Hair follicular keratinocyte (primary cell): ENCODE results near the gene CD151. TPM values are rescaled to one million over a fixed set of nuclear protein-coding genes. Genes with fewer than 3 reads are reported as not detected.

ENCODE experiments used
- total RNA-seq: library from RNA; depleted of rRNA; stranded (reverse); fragments of >200 nt; gene quantifications from 2 replicates; pipeline ENCODE4 v1.2.3, GENCODE V29; 2015

CD151 gene
- 490 and 530 TPM in 2 replicates for total RNA-seq

DNA sequence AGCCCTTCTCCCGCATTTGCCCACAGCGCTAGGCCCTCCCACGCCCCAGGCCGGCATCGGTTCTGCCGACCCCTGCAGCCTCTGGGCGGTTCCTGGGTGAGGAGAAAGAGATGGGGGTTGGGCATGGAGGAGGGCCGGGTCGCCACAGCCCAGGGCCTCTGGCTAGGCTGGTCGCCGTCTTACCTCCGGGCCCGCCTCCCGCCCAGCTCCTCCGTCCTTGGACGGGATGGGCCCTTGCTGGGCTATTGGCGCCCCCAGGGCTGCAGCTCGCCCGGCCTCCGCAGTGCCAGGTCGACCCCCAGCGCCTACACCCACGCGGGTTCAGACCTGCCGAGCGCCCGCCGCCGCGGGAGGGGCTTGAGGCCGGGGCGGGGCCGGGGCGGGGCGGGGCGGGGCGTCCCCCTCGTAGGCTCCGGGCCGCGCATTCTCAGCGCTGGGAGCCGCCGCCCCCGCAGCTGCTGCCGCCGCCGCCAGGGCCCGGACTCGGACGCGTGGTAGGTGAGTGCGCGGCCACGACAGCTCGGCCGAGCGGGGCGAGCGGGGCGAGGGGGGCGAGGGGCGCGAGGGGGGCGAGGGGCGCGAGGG is at the start of gene CD151:
Gene CD151 (plus strand): TSS at position 424 of the 585 bp plus-strand sequence. CDS start 3,118 bp downstream, outside the sequence.

DNA sequence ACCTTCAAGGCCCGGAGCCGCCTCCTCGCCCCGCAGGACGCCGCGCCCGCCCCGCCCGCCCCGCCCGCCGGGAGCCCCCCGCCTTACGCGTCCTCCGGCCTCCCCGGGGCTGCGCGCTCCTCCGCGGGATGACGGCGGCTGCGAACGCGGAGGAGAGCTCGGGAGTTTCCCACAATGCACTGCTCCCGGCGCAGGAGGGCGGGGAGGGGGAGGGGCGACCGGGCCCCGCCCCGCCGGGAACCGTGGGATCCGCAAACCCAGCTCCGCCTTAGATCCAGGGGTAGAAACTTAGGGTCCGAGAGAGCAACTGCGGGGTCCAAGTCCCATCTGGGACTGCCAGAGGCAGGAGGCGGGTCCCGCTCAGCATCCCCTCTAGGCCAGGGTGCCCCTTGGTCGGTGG is 42.8 kb upstream of the CD151 start, which contains the start of gene CEND1:
Gene CEND1 (minus strand): TSS at position 148 of the 400 bp plus-strand sequence. CDS start 1,514 bp downstream, outside the sequence.

DNA sequence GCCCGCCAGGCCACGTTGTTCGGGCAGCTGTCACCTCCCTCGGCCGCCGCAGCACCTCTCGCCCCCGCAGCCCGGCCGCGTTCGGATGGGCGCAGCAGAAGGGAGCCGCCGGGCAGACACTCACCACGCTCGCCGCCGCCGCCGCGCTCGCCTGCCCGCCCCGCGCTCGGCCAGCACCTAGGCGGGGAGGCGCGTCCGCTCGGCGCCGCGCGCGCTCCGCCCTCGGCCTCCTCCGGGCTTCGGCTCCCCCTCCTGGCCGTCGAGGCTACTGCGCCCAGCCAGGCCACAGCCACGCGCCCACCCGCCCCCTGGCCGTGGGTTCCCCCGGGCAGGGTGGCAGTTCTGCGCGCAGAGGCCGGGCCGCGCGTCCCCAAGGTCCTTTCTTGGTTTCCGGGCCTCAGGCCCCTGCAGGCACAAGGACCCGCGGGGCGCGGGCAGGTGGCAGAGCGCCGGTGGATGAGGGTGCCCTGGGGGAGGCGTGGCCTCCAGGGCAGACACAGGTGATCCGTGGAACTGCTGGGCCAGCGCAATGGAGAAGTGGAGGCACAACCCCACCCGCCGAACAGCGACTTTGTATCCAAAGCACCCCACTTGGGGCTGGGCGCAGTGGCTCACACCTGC is 34.5 kb upstream of the CD151 start, which contains the start of gene SLC25A22:
Gene SLC25A22 (minus strand): TSS at position 189 of the 621 bp plus-strand sequence. CDS start 3,275 bp downstream, outside the sequence.

DNA sequence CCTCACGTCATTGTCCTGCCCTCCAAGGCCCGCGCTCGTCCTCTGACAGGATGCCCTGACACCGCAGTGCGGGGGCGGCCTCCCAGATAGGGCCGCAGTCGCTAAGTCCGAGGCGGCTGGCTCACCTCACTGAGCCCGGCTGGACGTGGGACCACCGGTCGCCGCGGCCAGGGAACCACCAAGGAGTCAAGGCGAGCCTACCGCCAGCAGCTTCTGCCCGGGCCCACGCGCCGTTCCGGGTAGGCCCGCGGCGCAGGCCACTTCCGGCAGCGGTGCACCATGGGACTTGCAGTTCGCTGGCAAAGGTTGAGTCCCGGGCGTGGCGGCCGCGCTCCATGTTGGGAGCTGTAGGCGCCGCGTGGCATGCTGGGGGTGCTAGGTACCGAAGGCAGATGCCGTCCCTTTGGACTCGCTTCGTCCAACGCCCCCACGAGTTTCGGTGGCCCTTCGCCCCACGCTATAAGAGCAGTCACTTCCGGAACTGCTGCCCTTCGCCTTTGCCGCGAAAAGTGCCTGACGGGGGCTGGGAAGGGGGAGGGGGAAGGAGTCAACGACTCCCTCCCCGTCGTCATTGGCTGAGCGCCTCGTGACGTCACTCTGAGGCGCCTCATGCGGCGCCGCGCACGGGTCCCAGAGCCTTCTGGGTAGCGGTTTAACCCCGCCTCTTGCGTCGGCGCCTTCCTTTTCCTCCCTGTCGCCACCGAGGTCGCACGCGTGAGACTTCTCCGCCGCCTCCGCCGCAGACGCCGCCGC is 23.3 kb upstream of the CD151 start, which contains the start of gene RPLP2:
Gene RPLP2 (plus strand): TSS at position 681 of the 753 bp plus-strand sequence. CDS start 268 bp downstream, outside the sequence.

DNA sequence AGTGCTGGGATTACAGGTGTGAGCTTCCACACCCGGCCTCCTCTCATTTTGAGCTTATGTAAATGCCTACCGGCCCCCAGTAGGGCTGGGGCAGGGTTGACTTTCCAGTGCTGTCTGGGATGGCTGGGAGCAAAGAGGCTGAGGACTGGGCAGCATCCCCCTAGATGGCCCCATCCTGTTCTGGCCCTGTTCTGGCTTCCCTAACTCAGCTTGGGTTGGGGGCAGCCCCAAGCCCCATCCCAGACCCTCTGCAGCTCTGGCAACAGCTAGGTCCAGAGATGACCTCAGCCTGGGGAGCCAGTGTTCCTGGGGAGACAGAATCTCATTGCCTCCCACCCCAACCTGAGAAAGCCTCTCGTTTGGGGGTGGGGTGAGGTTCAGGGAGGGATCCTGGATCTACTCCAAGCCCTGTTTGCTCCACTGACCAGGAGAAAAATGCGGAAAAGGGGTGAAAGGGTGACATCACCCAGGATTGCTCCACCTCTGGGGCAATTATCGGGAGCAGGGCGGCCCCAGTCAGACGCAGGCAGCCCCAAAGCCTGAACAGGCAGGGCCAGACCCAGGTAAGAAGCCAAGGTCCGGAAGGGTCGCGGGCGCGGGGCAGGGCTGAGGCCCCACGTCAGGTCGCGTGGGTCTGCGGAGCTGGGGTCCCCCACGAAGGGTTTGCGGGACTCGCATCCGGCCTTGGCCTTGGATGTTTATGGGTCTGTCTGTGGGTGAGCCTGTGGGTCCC is 14.2 kb upstream of the CD151 start, which contains the start of gene PNPLA2:
Gene PNPLA2 (plus strand): TSS at position 519 of the 733 bp plus-strand sequence. CDS start 805 bp downstream, outside the sequence.

DNA sequence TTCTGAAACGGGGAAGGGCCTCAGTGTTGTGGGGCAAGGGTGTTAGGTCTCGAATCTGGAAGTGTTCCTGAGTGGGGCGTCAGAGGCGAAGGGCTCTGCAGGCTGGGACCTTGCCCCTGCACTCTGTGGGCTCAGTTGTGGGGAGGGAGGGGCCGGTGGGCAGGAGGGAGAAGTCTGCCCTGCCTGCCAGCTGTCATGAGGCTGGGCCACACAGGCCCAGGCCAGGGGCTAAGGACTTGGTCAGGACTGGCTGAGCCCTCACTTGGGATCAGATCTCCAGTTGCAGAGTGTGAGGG is 4.9 kb upstream of the CD151 start, which contains the start of gene CRACR2B:
Gene CRACR2B (plus strand): TSS at position 23 of the 296 bp plus-strand sequence. CDS start 689 bp downstream, outside the sequence.

DNA sequence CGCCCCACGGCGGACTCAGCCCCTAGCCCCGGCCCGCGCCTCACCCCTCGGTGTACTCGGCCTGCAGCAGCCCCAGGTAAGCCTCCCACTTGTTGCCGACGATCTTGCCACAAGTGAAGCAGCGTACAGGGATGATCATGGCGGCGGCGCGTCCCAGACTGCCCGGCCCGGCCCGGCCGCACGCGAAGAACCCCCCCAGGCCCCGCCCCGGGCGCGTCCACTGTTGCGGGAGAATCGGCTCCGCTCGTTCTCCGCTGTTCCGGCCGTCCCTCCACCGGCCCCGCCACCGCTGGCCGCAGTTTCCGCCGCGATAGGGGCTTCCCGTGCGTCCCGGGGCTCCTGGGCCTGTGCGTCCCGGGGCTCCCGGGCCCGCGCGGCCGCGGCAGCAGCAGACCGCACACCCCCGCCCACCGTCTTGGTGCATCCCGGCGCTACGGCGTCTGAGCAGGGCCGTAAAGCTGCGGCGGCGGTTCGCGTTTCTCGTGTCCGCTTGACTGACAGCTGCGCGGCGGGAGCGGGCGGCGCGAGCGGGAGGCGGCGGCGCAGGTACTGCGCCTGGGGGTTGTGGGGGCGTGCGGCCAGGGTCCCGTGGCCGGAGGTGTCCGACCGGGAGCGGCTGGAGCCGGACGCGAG is 9.7 kb downstream of the CD151 start, which contains the start of the genes POLR2L and TSPAN4:
Gene POLR2L (minus strand): TSS at position 160 of the 633 bp plus-strand sequence. CDS start 21 bp downstream, at position 139.
Gene TSPAN4 (plus strand): TSS at position 483 of the 633 bp plus-strand sequence. CDS start 7,453 bp downstream, outside the sequence.

Other genes with a start within 250 kb of the CD151 start
- gene IRF7, start 217.0 kb upstream of the CD151 start, total RNA-seq = 8.0 and 15.8 TPM in 2 replicates
- not detected in 2 replicates for gene CDHR5, start 208.0 kb upstream of the CD151 start, total RNA-seq
- not detected in 2 replicates for gene SCT, start 205.8 kb upstream of the CD151 start, total RNA-seq
- gene DRD4, start 195.7 kb upstream of the CD151 start, total RNA-seq = not detected in 2 replicates
- gene DEAF1, start 137.7 kb upstream of the CD151 start, total RNA-seq = 16.0 and 25.5 TPM in 2 replicates
- gene TMEM80, start 137.1 kb upstream of the CD151 start, total RNA-seq = 23.7 and 40.1 TPM in 2 replicates
- gene EPS8L2, start 126.7 kb upstream of the CD151 start, total RNA-seq = 92.0 and 124 TPM in 2 replicates
- 212 and 214 TPM in 2 replicates for gene TALDO1, start 85.5 kb upstream of the CD151 start, total RNA-seq
- 23.1 and 25.0 TPM in 2 replicates for gene GATD1, start 55.5 kb upstream of the CD151 start, total RNA-seq
- gene CEND1, start 42.9 kb upstream of the CD151 start, total RNA-seq = not detected in 2 replicates
- gene SLC25A22, start 34.7 kb upstream of the CD151 start, total RNA-seq = 19.0 and 21.6 TPM in 2 replicates
- 10.0 and 16.2 TPM in 2 replicates for gene PIDD1, start 27.7 kb upstream of the CD151 start, total RNA-seq
- gene RPLP2, start 23.0 kb upstream of the CD151 start, total RNA-seq = 674 and 1,062 TPM in 2 replicates
- 7.1 and 11.9 TPM in 2 replicates for gene PNPLA2, start 14.0 kb upstream of the CD151 start, total RNA-seq
- 0.68 and 1.0 TPM in 2 replicates for gene CRACR2B, start 5.0 kb upstream of the CD151 start, total RNA-seq
- 124 and 148 TPM in 2 replicates for gene POLR2L, start 9.6 kb downstream of the CD151 start, total RNA-seq
- gene TSPAN4, start 9.9 kb downstream of the CD151 start, total RNA-seq = 173 and 207 TPM in 2 replicates
- gene CHID1, start 77.9 kb downstream of the CD151 start, total RNA-seq = 70.0 and 75.8 TPM in 2 replicates
- 35.6 and 56.2 TPM in 2 replicates for gene AP2A2, start 92.9 kb downstream of the CD151 start, total RNA-seq
- gene MUC6, start 203.8 kb downstream of the CD151 start, total RNA-seq = not detected in 2 replicates
- not detected in 2 replicates for gene MUC2, start 241.9 kb downstream of the CD151 start, total RNA-seq